ENCODE results near the gene HES2. TPM values are rescaled to one million over a fixed set of nuclear protein-coding genes. Genes with fewer than 3 reads are reported as not detected.
"Not testable (repeated sequence)": the region's sequence is repeated elsewhere in the genome, so short reads cannot be mapped to it uniquely, and the experiment has no call there.

The HES2 gene
- total RNA-seq, 1 donor = 0.09 TPM

DNA sequence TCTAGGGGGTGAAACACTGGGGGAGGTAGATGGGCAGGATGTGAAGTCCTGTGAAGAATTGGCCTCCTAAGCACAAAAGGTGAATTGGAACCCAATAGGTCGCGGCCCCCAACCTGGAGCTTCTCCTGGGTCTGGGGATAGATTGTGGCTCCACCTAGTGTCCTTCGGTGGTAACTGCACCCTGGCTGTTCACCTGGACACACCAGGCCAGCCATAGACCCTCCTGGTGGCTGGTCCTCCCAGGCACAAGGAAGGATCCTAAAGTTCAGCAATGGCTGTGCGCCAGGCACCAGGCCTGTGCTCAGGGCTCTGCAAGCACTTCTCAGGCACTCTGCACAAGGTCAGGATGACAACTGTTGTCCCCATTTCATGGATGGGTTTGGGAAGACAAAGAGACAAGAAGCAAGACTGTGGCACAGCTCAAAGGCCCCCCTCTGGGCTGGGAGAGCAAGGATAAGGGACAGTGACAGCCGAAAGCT lies 18.4 kb upstream of the HES2 start:
- TF ChIP-seq, protein P1, sequence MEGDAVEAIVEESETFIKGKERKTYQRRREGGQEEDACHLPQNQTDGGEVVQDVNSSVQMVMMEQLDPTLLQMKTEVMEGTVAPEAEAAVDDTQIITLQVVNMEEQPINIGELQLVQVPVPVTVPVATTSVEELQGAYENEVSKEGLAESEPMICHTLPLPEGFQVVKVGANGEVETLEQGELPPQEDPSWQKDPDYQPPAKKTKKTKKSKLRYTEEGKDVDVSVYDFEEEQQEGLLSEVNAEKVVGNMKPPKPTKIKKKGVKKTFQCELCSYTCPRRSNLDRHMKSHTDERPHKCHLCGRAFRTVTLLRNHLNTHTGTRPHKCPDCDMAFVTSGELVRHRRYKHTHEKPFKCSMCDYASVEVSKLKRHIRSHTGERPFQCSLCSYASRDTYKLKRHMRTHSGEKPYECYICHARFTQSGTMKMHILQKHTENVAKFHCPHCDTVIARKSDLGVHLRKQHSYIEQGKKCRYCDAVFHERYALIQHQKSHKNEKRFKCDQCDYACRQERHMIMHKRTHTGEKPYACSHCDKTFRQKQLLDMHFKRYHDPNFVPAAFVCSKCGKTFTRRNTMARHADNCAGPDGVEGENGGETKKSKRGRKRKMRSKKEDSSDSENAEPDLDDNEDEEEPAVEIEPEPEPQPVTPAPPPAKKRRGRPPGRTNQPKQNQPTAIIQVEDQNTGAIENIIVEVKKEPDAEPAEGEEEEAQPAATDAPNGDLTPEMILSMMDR (IDR thresholded peaks at IDR 0.05; ENCODE audit: insufficient read depth, low read length) = peak; percentile 95
- no peak overlapping the region for H3K4me3 ChIP-seq (ENCODE audit: low read depth, low read length)
- peak; percentile 55 for DNase-seq (ENCODE audit: low read depth)

DNA sequence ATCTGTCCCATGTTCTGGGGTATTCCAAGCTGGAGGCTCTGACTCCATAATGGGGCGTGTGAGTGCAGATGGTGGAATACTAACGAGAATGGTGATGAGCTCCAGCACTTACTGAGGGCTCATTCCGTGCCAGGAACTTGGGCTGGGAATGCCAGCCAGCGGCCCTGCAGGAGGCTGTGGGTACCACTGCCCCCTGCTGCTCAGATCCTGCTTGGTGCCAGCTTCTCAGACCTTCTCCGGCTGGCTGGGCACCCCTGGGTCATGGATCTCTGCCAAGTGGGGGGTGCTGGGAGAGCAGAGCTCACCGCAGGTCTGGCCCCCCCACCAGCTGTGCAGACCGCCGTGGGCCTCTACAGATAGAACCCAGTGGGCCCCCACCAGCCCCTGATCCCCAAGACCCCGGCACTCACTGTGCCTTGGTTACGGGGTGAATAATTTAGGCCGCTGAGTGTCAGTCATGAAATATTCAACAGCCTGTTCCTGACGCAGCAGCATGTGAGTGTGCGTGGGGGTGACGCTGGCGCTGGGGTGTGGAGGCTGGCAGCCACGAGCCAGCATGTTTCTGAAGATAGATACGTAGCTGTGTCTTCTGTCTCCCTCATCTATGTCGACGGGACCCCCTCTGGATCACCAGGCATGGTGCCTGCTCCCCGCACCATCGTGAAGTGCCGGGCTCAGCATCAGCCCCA lies 17.4 kb upstream of the HES2 start:
- not testable (repeated sequence) for H3K4me3 ChIP-seq (ENCODE audit: low read depth, low read length); DNase-seq (ENCODE audit: low read depth)

DNA sequence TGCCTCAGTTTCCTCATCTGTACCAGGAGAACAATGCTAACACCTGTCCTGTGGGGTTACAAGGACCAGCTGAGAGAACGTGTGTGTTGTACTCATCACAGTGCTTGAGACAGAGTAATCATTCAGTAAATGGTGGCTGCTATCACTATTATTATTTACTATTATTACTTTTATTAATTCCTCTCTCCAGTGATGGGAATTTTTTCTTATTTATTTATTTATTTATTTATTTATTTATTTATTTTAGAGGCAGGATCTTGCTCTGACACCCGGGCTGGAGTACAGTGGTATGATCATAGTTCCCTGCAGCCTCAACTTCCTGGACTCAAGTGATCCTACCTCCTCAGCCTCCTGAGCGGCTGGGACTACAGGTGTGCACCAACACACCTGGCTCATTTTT lies 16.6 kb upstream of the HES2 start:
- not testable (repeated sequence) for DNase-seq (ENCODE audit: low read depth); H3K4me3 ChIP-seq (ENCODE audit: low read depth, low read length)

DNA sequence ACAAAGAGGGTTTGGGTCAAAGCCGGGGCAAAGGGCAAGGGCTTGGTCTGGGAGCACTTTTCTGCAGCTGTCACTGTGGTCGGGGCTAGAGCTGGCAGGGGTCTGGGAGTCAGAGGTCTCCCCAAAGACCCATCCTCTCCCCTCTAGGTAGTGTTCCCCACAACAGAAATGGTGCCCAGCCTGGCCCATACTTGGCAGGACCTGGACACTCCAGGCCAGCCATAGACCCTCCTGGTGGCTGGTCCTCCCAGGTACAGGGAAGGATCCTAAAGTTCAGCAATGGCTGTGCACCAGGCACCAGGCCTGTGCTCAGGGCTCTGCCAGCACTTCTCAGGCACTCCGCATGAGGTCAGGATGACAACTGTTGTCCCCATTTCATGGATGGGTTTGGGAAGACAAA lies 15.8 kb upstream of the HES2 start:
- no peak overlapping the region for H3K4me3 ChIP-seq (ENCODE audit: low read depth, low read length)
- TF ChIP-seq, protein P1 (IDR thresholded peaks at IDR 0.05; ENCODE audit: insufficient read depth, low read length) = no peak
- no peak for DNase-seq (ENCODE audit: low read depth)

DNA sequence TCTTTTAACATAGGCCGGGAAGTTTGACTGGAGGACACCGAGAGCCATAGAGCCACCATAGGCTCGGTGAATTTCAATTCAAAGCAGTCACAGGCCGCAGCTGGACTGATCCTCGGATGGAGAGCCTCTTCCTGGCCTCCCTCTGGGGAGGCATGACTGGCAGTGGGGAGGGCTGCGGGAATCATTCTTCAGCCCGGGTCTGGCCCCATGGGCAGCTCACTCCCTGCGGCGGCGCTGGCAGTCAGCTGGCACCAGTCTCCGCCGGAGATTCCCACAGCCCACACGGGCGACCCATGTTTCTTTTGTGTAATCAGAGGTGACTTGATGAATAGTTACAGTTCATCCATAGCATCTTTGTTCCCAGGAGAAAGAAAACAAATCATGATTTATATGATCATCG lies 15.4 kb upstream of the HES2 start:
- TF ChIP-seq, protein P1 (IDR thresholded peaks at IDR 0.05; ENCODE audit: insufficient read depth, low read length) = no peak
- no peak overlapping the region for H3K4me3 ChIP-seq (ENCODE audit: low read depth, low read length)
- DNase-seq (ENCODE audit: low read depth) = no peak

DNA sequence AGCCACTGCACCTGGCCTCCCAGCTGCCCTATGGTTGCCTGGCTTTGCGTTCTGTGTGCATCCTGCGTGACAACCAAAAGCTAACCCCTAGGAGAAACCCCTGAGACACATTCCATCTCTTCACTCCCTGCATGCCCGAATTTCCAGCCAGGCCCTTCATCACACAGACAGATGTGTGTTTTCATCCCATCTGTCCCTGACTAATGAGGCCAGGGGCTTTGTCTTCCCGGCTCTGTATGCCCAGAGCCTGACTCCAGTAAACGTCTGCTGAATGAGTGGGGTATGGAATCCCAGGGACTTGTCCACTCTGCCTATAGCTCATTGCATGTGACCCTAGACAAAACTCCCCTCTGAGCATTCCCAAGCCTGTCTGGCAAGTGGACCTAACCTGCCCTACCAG lies 14.5 kb upstream of the HES2 start:
- TF ChIP-seq, protein P1 (IDR thresholded peaks at IDR 0.05; ENCODE audit: insufficient read depth, low read length) = no peak
- no peak overlapping the region for H3K4me3 ChIP-seq (ENCODE audit: low read depth, low read length)
- no peak for DNase-seq (ENCODE audit: low read depth)

DNA sequence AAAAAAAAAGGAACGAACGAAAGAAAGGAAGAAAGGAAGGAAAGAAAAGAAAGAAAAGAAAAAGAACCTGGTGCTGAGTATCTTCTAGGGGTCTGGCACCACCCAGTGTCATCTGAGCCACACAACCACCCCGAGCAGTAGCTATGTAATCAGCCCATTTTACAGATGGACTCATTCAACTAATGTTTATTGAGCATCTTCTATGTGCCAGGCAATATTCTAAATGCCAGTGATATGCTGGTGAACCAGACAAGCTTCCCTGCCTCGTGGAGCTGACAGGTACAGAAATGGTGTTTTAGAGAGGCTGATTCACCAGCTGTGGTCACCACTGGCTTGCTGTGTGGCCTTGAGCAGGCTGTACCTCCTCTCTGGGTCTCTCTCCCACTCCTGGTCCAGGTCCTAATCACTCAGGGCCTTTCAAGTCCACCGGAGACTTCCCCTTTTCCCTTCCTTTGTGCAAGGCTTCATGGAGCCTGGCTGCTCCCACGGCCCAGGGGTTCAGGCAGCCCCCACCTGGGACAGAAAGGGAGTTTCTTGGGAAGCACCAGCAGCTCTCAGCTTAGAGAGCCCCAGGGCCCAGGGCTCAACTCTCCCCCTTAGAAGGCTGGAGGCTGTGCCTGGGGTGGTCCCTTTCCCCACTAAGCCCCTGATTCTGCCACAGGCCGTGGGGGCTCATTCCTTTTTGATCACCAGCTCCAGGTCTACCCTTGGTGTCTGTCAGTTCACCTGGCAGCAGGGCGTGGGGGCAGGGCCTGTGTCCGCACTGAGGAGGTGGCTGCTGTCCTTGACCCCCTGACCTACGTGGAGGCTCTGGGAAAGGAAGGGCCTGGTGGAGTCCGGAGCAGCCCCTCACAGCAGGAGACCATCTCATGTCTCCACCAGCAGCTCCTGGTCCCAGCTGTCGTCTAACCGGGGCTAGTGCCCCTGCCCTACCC lies 12.2 kb upstream of the HES2 start:
- DNase-seq (ENCODE audit: low read depth); H3K4me3 ChIP-seq (ENCODE audit: low read depth, low read length): not testable (repeated sequence)

DNA sequence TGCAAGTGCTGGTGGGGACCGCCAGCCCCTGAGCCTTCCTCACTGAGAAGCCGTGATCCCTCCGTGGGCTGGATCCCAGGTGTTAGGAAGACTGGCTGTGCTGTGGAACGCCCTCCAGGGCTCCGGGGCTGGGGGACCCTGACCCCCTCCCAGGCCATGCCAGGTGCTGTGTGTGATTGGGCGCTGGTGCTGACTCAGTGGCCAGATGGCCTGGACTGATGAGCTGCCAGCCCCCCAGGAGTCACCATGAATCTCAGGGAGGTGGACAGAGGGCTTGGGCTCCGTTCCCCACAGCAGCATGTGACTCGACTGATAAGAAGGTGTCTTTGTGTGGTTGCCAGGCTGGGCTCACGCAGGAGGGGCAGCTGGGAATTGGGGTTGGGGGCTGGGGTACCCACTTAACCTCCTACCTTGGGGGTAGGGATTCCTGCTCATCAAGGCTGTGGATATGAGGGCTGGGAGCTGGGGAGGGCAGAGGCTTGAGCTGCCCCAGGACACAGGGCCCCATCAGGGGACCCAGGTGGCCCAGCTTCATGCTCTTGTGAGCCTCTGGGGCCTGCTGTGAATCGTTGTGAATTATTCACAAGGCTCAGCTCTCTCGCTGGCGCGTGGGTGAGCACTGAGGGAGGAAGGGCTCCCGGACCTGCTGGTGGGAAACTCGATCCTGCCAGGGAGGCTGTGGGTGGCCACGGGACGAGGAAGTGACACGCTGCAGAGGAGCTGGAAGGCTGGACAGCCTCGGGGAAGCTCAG lies 10.1 kb upstream of the HES2 start:
- not testable (repeated sequence) for DNase-seq (ENCODE audit: low read depth); H3K4me3 ChIP-seq (ENCODE audit: low read depth, low read length)

DNA sequence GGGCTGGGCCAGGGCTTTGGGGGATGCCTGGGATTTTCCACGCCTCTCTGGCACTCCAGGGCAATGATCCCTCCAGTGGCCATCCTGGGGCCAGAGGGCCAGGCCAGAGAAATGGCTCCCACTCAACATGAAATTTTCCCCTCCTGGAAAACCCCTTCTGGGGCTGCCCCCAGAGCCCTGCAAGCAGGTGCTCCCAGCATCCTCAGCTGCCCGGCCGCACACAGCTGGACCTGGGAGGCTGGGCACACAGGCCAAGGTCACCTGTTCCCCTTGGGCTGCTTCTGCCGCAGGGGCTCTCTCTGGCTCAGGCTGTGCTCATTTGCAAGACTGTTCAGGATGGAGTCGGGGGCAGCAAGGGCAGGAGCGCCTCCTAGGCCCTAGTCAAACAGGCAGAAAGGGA lies 8.7 kb upstream of the HES2 start:
- H3K4me3 ChIP-seq (ENCODE audit: low read depth, low read length); DNase-seq (ENCODE audit: low read depth): not testable (repeated sequence)

Measured in fibroblast of the aortic adventitia (primary cell).